HCT116 (cell line): ENCODE results near the gene SYCE3. TPM values are rescaled to one million over a fixed set of nuclear protein-coding genes. Genes with fewer than 3 reads are reported as not detected.

ENCODE experiments used
- ATAC-seq: fragments of 200-7000 bp; cut with Tn5 transposase; 2 replicates; pipeline ENCODE4 v1.9.1; 2020; ENCODE audit warnings: mild to moderate bottlenecking, moderate library complexity
- BruUV-seq: library from RNA; stranded (reverse); fragments of 400-500 nt; replicated peaks from 2 replicates; lab custom pipeline; 2021; lab: Mats Ljungman, UMichigan
- CTCF ChIA-PET: fragments of 300-600 bp; sonication (Branson Sonifier 250); formaldehyde crosslinking; loops from one replicate; lab custom pipeline; 2021; ENCODE audit warnings: antibody characterized with exemption; lab: Charles Lee
- POLR2A ChIA-PET: fragments of 300-600, 350-600 bp; sonication (Branson Sonifier 250); formaldehyde crosslinking; loops from one replicate; lab custom pipeline; 2021; ENCODE audit warnings: antibody characterized with exemption; lab: Charles Lee
- RAD21 ChIA-PET, 2 experiments: fragments of 300-600 bp; sonication (Branson Sonifier 250); formaldehyde crosslinking; loops; one replicate each; lab custom pipeline; 2023; ENCODE audit warnings: low total read pairs in 2 of 2; ENCODE audit not compliant: uncharacterized antibody in 2 of 2, unreplicated experiment in 2 of 2, low non-redundant PET in 1 of 2; lab: Charles Lee
- DNase-seq: peaks from one replicate; pipeline ENCODE4 v3.0.0-alpha.2; 2010; ENCODE audit warnings: low read depth, low spot score
- H2AFZ ChIP-seq: fragments of 200-600 bp; shearing (Covaris generic), sonication (generic); 2 replicates; pipeline ENCODE4 v1.6.1; 2017; ENCODE audit warnings: low read depth, mixed run types, mixed read lengths, antibody characterized with exemption, low read length; ENCODE audit not compliant: poor library complexity, severe bottlenecking
- H3K27ac ChIP-seq: 2 replicates; pipeline ENCODE4 v1.5.1; 2012; ENCODE audit warnings: low read depth, low read length
- H3K27me3 ChIP-seq: fragments of 200-600 bp; sonication (generic); 2 replicates; pipeline ENCODE4 v1.6.1; 2016; ENCODE audit warnings: mixed run types, low read length, mixed read lengths; ENCODE audit not compliant: insufficient read depth
- H3K36me3 ChIP-seq, 2 experiments: fragments of 200-500 bp in 1 of 2; fragments of 200-600 bp in 1 of 2; sonication (Bioruptor generic) in 1 of 2; sonication (generic) in 1 of 2; 2 replicates each; pipeline versions ENCODE4 v1.5.1 to v1.6.1; 2014 to 2016; ENCODE audit warnings: low read length in 2 of 2, inconsistent platforms in 1 of 2, mixed read lengths in 1 of 2, mixed run types in 1 of 2; ENCODE audit not compliant: insufficient read depth in 2 of 2, control insufficient read depth in 1 of 2
- H3K4me1 ChIP-seq, 2 experiments: fragments of 200-600 bp in 1 of 2; sonication (generic) in 1 of 2; 2 replicates each; pipeline versions ENCODE4 v1.5.1 to v1.6.1; 2012 to 2017; ENCODE audit warnings: low read length in 2 of 2, inconsistent platforms in 1 of 2, mild to moderate bottlenecking in 1 of 2, mixed read lengths in 1 of 2, mixed run types in 1 of 2, moderate library complexity in 1 of 2; ENCODE audit not compliant: insufficient read depth in 2 of 2, control insufficient read depth in 1 of 2
- H3K4me2 ChIP-seq: fragments of 200-600 bp; sonication (generic); 2 replicates; pipeline ENCODE4 v1.6.1; 2017; ENCODE audit warnings: mixed run types, low read length, mixed read lengths
- H3K4me3 ChIP-seq, 2 experiments: fragments of 200-600 bp in 1 of 2; sonication (generic) in 1 of 2; replicated peaks in 1 of 2; 2 replicates each; pipeline ENCODE4 v1.5.1; 2011 to 2016; ENCODE audit warnings: low read length in 2 of 2, control low read depth in 1 of 2, low read depth in 1 of 2, mild to moderate bottlenecking in 1 of 2, mixed read lengths in 1 of 2, mixed run types in 1 of 2
- H3K79me2 ChIP-seq: fragments of 200-600 bp; sonication (generic); 2 replicates; pipeline ENCODE4 v1.6.1; 2017; ENCODE audit warnings: mild to moderate bottlenecking, mixed run types, low read length, moderate library complexity, mixed read lengths; ENCODE audit not compliant: insufficient read depth
- H3K9ac ChIP-seq: fragments of 200-600 bp; sonication (generic); 2 replicates; pipeline ENCODE4 v1.6.1; 2016; ENCODE audit warnings: low read length, mixed read lengths
- H3K9me2 ChIP-seq: fragments of 200-600 bp; sonication (generic), shearing (Covaris generic); 2 replicates; pipeline ENCODE4 v1.6.1; 2017; ENCODE audit warnings: mixed run types, mild to moderate bottlenecking, moderate library complexity; ENCODE audit not compliant: insufficient read depth
- H3K9me3 ChIP-seq, 2 experiments: fragments of 200-500 bp in 1 of 2; fragments of 200-600 bp in 1 of 2; sonication (Bioruptor generic) in 1 of 2; sonication (generic) in 1 of 2; 2 replicates each; pipeline ENCODE4 v1.6.1; 2014 to 2017; ENCODE audit warnings: low read length in 2 of 2, mixed read lengths in 2 of 2, inconsistent platforms in 1 of 2, low read depth in 1 of 2, mild to moderate bottlenecking in 1 of 2, mixed run types in 1 of 2, moderate library complexity in 1 of 2; ENCODE audit not compliant: control insufficient read depth in 1 of 2, insufficient read depth in 1 of 2
- H4K20me1 ChIP-seq: fragments of 200-600 bp; sonication (generic), shearing (Covaris generic); 2 replicates; pipeline ENCODE4 v1.6.1; 2017; ENCODE audit warnings: mixed run types, mild to moderate bottlenecking, moderate library complexity; ENCODE audit not compliant: insufficient read depth
- ATF3 ChIP-seq: IDR thresholded peaks from 2 replicates; pipeline ENCODE4 v1.6.1; 2012
- EGR1 ChIP-seq: IDR thresholded peaks from 2 replicates; pipeline ENCODE4 v1.6.1; 2012; ENCODE audit warnings: low read depth
- ELF1 ChIP-seq: IDR thresholded peaks from 2 replicates; pipeline ENCODE4 v1.6.1; 2012; ENCODE audit warnings: low read depth, borderline replicate concordance
- EZH2 ChIP-seq: fragments of 200-600 bp; sonication (generic); IDR thresholded peaks from 2 replicates; pipeline ENCODE4 v1.6.1; 2017; ENCODE audit warnings: antibody characterized with exemption, mixed run types
- EZH2phosphoT487 ChIP-seq: fragments of 200-600 bp; IDR thresholded peaks from 2 replicates; pipeline ENCODE4 v1.6.1; 2018; ENCODE audit warnings: antibody characterized with exemption, borderline replicate concordance
- JUND ChIP-seq: IDR thresholded peaks from 2 replicates; pipeline ENCODE4 v1.6.1; 2012
- POLR2A ChIP-seq: IDR thresholded peaks from 2 replicates; pipeline ENCODE4 v1.7.0; 2011; ENCODE audit warnings: borderline replicate concordance; ENCODE audit not compliant: insufficient read depth, insufficient read length; ENCODE audit errors: extremely low read depth
- RAD21 ChIP-seq: IDR thresholded peaks from 2 replicates; pipeline ENCODE4 v1.6.1; 2012; ENCODE audit warnings: low read depth, mild to moderate bottlenecking
- SRF ChIP-seq: IDR thresholded peaks from 2 replicates; pipeline ENCODE4 v1.6.1; 2012; ENCODE audit warnings: low read depth
- TCF7L2 ChIP-seq: IDR thresholded peaks from 2 replicates; pipeline ENCODE4 v1.7.0; 2011; ENCODE audit warnings: borderline replicate concordance, inconsistent platforms; ENCODE audit not compliant: insufficient read depth, insufficient read length; ENCODE audit errors: extremely low read depth
- ZNF274 ChIP-seq: fragments of 200-500 bp; sonication (Bioruptor generic); IDR thresholded peaks from 2 replicates; pipeline ENCODE4 v1.6.1; 2014; ENCODE audit warnings: mild to moderate bottlenecking, low read depth, low read length, inconsistent platforms
- intact Hi-C: fragments of 100-400 bp; cut with micrococcal nuclease; formaldehyde crosslinking; loops from 2 replicates; pipeline ENCODE4 v1.10.0; 2022
- total RNA-seq: library from RNA; stranded (reverse); gene quantifications from one replicate; pipeline ENCODE4 v1.2.1, GENCODE V29; 2021; ENCODE audit not compliant: unreplicated experiment
- TF ChIP-seq, protein P1 (sequence below): IDR thresholded peaks from 2 replicates; pipeline ENCODE4 v1.6.1; 2012; ENCODE audit warnings: low read depth

Gene SYCE3
- total RNA-seq, 1 experiment from 2014 or later, result not detected

- intact Hi-C loops, result no loop called here
- no peak overlapping the region for H3K4me3 ChIP-seq
- no peak overlapping the region for H3K9ac ChIP-seq
- RAD21 ChIA-PET, result no interaction called here
- no TSS peak for BruUV-seq
- no peak overlapping the region for H2AFZ ChIP-seq
- CTCF ChIA-PET, result no interaction called here
- peaks cover 25% of the 10 kb centered on the region for H3K79me2 ChIP-seq
- H3K4me2 ChIP-seq, result no peak overlapping the region; the same call in 1 of the 2 replicates
- no peaks in the 10 kb centered on the region for H4K20me1 ChIP-seq
- H3K36me3 ChIP-seq, result peaks cover 0 to 19% of the 10 kb centered on the region in 2 experiments; a peak in 2 of 4 replicates
- POLR2A ChIA-PET, result no interaction called here
- no peaks in the 10 kb centered on the region for H3K9me3 ChIP-seq
- ATAC-seq, result no peak
- H3K27ac ChIP-seq, result peak overlapping the region; percentile 100; the same call in 1 of the 2 replicates
- TF ChIP-seq RAD21 (no peak), ELF1 (no peak), EZH2phosphoT487 (no peak), POLR2A (no peak), EGR1 (no peak), JUND (no peak), TCF7L2 (no peak), SRF (no peak), EZH2 (no peak), ATF3 (no peak), ZNF274 (no peak)
- TF ChIP-seq, protein P1, sequence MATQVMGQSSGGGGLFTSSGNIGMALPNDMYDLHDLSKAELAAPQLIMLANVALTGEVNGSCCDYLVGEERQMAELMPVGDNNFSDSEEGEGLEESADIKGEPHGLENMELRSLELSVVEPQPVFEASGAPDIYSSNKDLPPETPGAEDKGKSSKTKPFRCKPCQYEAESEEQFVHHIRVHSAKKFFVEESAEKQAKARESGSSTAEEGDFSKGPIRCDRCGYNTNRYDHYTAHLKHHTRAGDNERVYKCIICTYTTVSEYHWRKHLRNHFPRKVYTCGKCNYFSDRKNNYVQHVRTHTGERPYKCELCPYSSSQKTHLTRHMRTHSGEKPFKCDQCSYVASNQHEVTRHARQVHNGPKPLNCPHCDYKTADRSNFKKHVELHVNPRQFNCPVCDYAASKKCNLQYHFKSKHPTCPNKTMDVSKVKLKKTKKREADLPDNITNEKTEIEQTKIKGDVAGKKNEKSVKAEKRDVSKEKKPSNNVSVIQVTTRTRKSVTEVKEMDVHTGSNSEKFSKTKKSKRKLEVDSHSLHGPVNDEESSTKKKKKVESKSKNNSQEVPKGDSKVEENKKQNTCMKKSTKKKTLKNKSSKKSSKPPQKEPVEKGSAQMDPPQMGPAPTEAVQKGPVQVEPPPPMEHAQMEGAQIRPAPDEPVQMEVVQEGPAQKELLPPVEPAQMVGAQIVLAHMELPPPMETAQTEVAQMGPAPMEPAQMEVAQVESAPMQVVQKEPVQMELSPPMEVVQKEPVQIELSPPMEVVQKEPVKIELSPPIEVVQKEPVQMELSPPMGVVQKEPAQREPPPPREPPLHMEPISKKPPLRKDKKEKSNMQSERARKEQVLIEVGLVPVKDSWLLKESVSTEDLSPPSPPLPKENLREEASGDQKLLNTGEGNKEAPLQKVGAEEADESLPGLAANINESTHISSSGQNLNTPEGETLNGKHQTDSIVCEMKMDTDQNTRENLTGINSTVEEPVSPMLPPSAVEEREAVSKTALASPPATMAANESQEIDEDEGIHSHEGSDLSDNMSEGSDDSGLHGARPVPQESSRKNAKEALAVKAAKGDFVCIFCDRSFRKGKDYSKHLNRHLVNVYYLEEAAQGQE, result no peak
- no peak for DNase-seq
- H3K4me1 ChIP-seq, result peaks cover 13 to 43% of the 10 kb centered on the region in 2 experiments; a peak in 3 of 4 replicates
- H3K9me2 ChIP-seq, result no peaks in the 10 kb centered on the region
- no peaks in the 10 kb centered on the region for H3K27me3 ChIP-seq
Measured at GRCh38 chr22:50523458-50523805, 39.3 kb downstream of the SYCE3 start.
